Lung (tissue), 12 donors: Measurements from ENCODE around the gene RCVRN. TPM values are rescaled to one million over a fixed set of nuclear protein-coding genes. Genes with fewer than 3 reads are reported as not detected.
A peak's percentile ranks its signal among the peaks of the same experiment; 100 is the strongest.

ENCODE experiments used
- ATAC-seq: fragments of 200-7000 bp; cut with Tn5 transposase; one replicate; pipeline ENCODE4 v1.9.1; 2020; ENCODE audit warnings: moderate number of reproducible peaks; ENCODE audit not compliant: insufficient read depth, low FRiP score
- DNase-seq, 3 donors: peaks; one replicate each; pipeline ENCODE4 v3.0.0-alpha.2; 2013 to 2017
- H3K27ac ChIP-seq, 2 donors: one replicate each; pipeline ENCODE4 v1.5.1; 2013; ENCODE audit warnings: mild to moderate bottlenecking in 2 of 2, moderate library complexity in 2 of 2, control low read depth in 1 of 2, inconsistent platforms in 1 of 2, low read depth in 1 of 2, low read length in 1 of 2
- H3K27me3 ChIP-seq, 3 donors: one replicate each; pipeline ENCODE4 v1.5.1; 2013; ENCODE audit warnings: low read length in 2 of 3; ENCODE audit not compliant: control insufficient read depth in 3 of 3, insufficient read depth in 3 of 3
- H3K36me3 ChIP-seq, 4 donors: one replicate each; pipeline ENCODE4 v1.5.1; 2013; ENCODE audit warnings: low read length in 4 of 4, mild to moderate bottlenecking in 1 of 4, moderate library complexity in 1 of 4; ENCODE audit not compliant: control insufficient read depth in 4 of 4, insufficient read depth in 4 of 4
- H3K4me1 ChIP-seq, 5 donors: one replicate each; pipeline ENCODE4 v1.5.1; 2013; ENCODE audit warnings: low read length in 5 of 5, mild to moderate bottlenecking in 2 of 5, moderate library complexity in 1 of 5; ENCODE audit not compliant: control insufficient read depth in 5 of 5, insufficient read depth in 5 of 5
- H3K4me3 ChIP-seq: one replicate; pipeline ENCODE4 v1.5.1; 2013; ENCODE audit warnings: mild to moderate bottlenecking, control low read depth, moderate library complexity
- H3K9ac ChIP-seq, 2 donors: one replicate each; pipeline ENCODE4 v1.5.1; 2013; ENCODE audit warnings: low read length in 2 of 2, control low read depth in 1 of 2; ENCODE audit not compliant: insufficient read depth in 1 of 2
- H3K9me3 ChIP-seq, 4 donors: one replicate each; pipeline ENCODE4 v1.5.1; 2013; ENCODE audit warnings: low read length in 3 of 4, mild to moderate bottlenecking in 1 of 4, moderate library complexity in 1 of 4; ENCODE audit not compliant: control insufficient read depth in 4 of 4, insufficient read depth in 3 of 4
- whole genome bisulfite sequencing, 2 donors: extraction: QIAGEN DNeasy Blood & Tissue Kit; methylation state at CpG; one replicate each; pipeline ENCODE4 v1.1.7; 2013; 5-methylcytosine and 5-hydroxymethylcytosine counted together
- polyA plus RNA-seq, 2 donors: library from polyadenylated mRNA; stranded (reverse); fragments of 200-250 nt; gene quantifications; one replicate each; pipeline ENCODE4 v1.2.1, GENCODE V29; 2013
- total RNA-seq, 2 donors: library from RNA; depleted of rRNA in 1 of 2; stranded (reverse); fragments of >200 nt in 1 of 2; gene quantifications; one replicate each; pipeline ENCODE4 v1.2.1, GENCODE V29; 2014 to 2021
- TF ChIP-seq, protein P1 (sequence below): IDR thresholded peaks from 2 replicates; pipeline ENCODE4 v1.5.1; 2012; ENCODE audit warnings: mild to moderate bottlenecking; ENCODE audit errors: control extremely low read depth, extremely low read depth
- donor health status: control.
- donor health status: control.
- donor health status: Bipolar disorder and iron deficiency.
- donor health status: healthy.
- donor health status: DM: yes; HTN: yes; CAD: no.

RCVRN gene
- total and polyA plus RNA-seq, 4 donors: 0.09 to 0.31 (median 0.24) TPM; not detected in 1

DNA sequence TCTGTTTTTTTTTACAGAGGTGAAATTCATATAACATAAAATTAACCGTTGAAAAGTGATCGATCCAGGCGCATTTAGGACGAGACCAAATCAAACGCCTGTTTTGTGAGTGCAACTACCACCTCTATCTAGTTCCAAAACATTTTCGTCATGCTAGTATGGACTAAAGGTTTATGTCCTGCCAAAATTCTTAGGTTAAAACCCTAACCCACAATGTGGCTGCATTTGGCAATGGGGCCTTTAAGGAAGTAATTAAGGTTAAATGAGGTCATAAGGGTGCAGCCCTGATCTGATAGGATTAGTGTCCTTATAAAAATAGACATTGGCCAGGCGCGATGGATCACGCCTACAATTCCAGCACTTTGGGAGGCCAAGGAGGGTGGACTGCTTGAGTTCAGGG, 32.8 kb upstream of the RCVRN start:
- peaks cover 0 to 41% (median 17%) of the 10 kb centered on the region in 4 donors for H3K36me3 ChIP-seq
- no peaks in the 10 kb centered on the region for H3K27me3 ChIP-seq
- H3K27ac ChIP-seq: no peak overlapping the region
- TF ChIP-seq, protein P1, sequence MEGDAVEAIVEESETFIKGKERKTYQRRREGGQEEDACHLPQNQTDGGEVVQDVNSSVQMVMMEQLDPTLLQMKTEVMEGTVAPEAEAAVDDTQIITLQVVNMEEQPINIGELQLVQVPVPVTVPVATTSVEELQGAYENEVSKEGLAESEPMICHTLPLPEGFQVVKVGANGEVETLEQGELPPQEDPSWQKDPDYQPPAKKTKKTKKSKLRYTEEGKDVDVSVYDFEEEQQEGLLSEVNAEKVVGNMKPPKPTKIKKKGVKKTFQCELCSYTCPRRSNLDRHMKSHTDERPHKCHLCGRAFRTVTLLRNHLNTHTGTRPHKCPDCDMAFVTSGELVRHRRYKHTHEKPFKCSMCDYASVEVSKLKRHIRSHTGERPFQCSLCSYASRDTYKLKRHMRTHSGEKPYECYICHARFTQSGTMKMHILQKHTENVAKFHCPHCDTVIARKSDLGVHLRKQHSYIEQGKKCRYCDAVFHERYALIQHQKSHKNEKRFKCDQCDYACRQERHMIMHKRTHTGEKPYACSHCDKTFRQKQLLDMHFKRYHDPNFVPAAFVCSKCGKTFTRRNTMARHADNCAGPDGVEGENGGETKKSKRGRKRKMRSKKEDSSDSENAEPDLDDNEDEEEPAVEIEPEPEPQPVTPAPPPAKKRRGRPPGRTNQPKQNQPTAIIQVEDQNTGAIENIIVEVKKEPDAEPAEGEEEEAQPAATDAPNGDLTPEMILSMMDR: no peak
- H3K4me3 ChIP-seq: no peak overlapping the region
- DNase-seq (no peak), ATAC-seq (no peak)
- WGBS, 2 donors: 96% methylated on average over 9 of the region's 9 CpGs
- peaks cover 0 to 8% (median 4%) of the 10 kb centered on the region in 5 donors for H3K4me1 ChIP-seq
- peaks cover 0 to 4% (median 1%) of the 10 kb centered on the region in 4 donors for H3K9me3 ChIP-seq
- no peak overlapping the region for H3K9ac ChIP-seq

DNA sequence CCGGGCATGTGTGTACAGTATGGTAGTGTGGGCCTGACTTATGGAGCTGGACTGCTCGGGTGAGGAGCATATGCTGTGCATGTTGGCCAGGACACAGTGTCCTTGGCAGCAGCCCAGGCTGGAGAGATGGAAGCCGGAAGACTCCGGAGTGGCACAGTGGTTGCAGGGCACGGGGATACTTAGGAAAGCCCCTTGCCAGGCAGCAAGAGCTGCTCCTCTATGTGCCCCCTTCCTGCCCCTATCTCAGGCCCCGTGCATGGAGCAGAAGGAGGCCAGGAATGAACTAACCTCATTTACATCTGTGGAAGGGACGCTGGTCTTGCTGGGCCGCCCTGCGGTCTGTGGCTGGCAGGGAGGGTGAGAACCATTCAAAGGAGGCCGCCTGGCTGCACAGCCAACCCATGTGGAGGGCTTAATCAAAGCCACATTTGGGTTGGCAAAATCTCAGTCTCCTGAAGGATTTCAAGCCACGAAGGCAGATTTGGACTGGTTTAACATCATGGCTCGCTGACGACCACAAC, 32.2 kb upstream of the RCVRN start:
- DNase-seq: peak; percentile 46 to 71 (median 61)

DNA sequence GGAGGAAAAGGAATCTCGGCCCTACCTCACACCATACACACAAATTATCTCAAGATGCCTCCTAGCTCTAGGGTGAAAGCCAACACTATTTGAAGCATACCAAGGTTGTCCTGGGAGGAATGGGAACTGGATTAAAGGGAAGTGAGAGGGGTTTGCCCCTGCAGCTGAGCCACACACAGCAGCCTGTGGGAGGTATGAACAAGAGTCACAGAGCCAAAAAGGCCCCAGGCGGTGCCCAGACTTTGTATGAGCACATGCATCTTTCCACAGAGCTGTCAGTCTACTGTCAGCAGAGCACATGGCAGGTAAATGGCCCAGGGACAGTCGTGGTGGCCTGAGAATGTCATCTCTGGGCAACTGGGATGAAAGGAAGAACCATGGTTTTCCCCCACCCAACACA, 31.0 kb upstream of the RCVRN start:
- Histone ChIP-seq H3K27ac (no peak overlapping the region), H3K9me3 (peaks cover 0 to 4% (median 1%) of the 10 kb centered on the region in 4 donors), H3K36me3 (peaks cover 0 to 43% (median 17%) of the 10 kb centered on the region in 4 donors), H3K9ac (no peak overlapping the region), H3K4me1 (peaks cover 0 to 8% (median 4%) of the 10 kb centered on the region in 5 donors), H3K4me3 (no peak overlapping the region), H3K27me3 (peaks cover 0 to 3% (median 0%) of the 10 kb centered on the region in 3 donors)
- no peak for ATAC-seq
- TF ChIP-seq, protein P1: no peak
- no peak for DNase-seq
- 74 to 83% methylated on average over 3 of the region's 3 CpGs for WGBS, 2 donors

More for the DNA sequence above, 32.2 kb upstream of the RCVRN start:
- Histone ChIP-seq H3K27ac (peak overlapping the region in 1 of 2 donors; percentile 26), H3K4me3 (no peak overlapping the region), H3K9me3 (peaks cover 0 to 4% (median 1%) of the 10 kb centered on the region in 4 donors), H3K9ac (no peak overlapping the region), H3K4me1 (peaks cover 0 to 8% (median 4%) of the 10 kb centered on the region in 5 donors), H3K36me3 (peaks cover 0 to 39% (median 13%) of the 10 kb centered on the region in 4 donors), H3K27me3 (no peaks in the 10 kb centered on the region)
- ATAC-seq: no peak
- TF ChIP-seq, protein P1: no peak
- 77 to 81% methylated on average over 13 of the region's 13 CpGs for WGBS, 2 donors
